Vagina (tissue), 2 donors: Measurements from ENCODE around the gene ERBB3.
A peak's percentile ranks its signal among the peaks of the same experiment; 100 is the strongest.

ENCODE experiments used
- POLR2AphosphoS5 ChIP-seq, 2 donors: sonication (generic); formaldehyde crosslinking; IDR thresholded peaks; one replicate each; pipeline ENCODE4 v1.9.0; 2017; ENCODE audit warnings: antibody characterized with exemption in 2 of 2, mild to moderate bottlenecking in 2 of 2, low read depth in 1 of 2; ENCODE audit not compliant: insufficient read depth in 1 of 2
- TF ChIP-seq, protein P1 (sequence below), 3 experiments: fragments of 450-650 bp in 2 of 3; fragments of 200-600 bp in 1 of 3; sonication (generic) in 1 of 3; IDR thresholded peaks; one replicate each; pipeline ENCODE4 v1.5.1; 2017 to 2019; ENCODE audit warnings: antibody characterized with exemption in 3 of 3, mild to moderate bottlenecking in 2 of 3, moderate library complexity in 2 of 3

GRCh38 chr12:56086096-56086495, 6.1 kb downstream of the ERBB3 start:
- TF ChIP-seq, protein P1, sequence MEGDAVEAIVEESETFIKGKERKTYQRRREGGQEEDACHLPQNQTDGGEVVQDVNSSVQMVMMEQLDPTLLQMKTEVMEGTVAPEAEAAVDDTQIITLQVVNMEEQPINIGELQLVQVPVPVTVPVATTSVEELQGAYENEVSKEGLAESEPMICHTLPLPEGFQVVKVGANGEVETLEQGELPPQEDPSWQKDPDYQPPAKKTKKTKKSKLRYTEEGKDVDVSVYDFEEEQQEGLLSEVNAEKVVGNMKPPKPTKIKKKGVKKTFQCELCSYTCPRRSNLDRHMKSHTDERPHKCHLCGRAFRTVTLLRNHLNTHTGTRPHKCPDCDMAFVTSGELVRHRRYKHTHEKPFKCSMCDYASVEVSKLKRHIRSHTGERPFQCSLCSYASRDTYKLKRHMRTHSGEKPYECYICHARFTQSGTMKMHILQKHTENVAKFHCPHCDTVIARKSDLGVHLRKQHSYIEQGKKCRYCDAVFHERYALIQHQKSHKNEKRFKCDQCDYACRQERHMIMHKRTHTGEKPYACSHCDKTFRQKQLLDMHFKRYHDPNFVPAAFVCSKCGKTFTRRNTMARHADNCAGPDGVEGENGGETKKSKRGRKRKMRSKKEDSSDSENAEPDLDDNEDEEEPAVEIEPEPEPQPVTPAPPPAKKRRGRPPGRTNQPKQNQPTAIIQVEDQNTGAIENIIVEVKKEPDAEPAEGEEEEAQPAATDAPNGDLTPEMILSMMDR (IDR thresholded peaks at IDR 0.05), result no peak
- peak in 1 of 2 donors; percentile 81 for TF ChIP-seq POLR2AphosphoS5 (IDR thresholded peaks at IDR 0.05; ENCODE audit: insufficient read depth in 1 of 2, low read depth in 1 of 2)
